Measurements from ENCODE around the gene SCP2D1. TPM values are rescaled to one million over a fixed set of nuclear protein-coding genes. Genes with fewer than 3 reads are reported as not detected.

The SCP2D1 gene
- total RNA-seq, 2 experiments from 2014 or later: not detected

DNA sequence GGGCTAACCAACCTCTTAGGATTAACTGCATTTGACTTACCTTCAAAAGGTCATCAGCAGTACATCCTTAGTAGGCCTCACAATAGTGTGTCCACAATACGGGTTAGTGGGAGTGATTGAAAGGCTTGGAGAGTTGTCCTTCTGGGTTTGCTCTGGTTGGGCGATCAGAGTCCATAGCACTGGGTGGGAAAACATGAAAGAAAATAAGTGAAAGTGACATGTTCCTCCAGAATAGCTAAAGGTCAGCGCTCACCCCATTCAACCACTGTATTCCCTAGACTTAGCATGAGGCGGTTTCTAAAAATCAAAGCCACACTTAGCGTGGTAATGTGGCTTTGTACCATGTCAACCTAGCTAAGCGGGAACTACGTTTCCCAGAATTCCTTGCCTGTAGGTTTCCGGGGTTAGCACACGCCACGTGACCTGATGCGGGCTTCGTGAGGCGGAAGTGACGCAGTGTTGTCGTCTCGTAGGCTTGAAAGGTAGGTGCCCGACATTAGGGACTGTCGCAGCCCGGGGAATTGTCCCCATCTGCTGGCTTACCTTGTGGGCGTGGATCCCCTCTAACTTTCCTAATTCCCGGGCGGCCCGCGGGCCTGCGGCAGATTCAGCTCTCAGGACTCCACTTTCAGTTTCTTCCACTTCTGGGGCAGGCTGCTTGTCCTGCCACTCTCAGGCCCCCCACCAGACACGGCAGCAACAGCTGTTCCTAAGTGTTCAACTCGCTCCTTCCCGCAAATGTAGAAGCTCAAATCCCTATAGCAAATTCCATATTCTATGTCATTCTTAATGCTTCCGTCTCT is 19.8 kb upstream of the SCP2D1 start:
- CTCF ChIA-PET: interaction anchor here (0.6 kb wide), 1 partner anchor 43 kb away, joined by 3 read pairs; no protein-coding TSS in a partner anchor
- H3K27ac Mint-ChIP-seq: peak overlapping the region; percentile 94
- peaks cover 6% of the 10 kb centered on the region for H3K9me3 Mint-ChIP-seq
- peak overlapping the region; percentile 91 for H3K4me3 Mint-ChIP-seq
- peaks cover 12% of the 10 kb centered on the region for H3K4me1 Mint-ChIP-seq (ENCODE audit: low read depth)
- intact Hi-C loops (cut with micrococcal nuclease): loop anchor here (1.0 to 5.0 kb wide), 7 partner anchors 162 to 506 kb away; partner anchors contain the start of genes DTD1, DZANK1, POLR3F and SEC23B
- peaks cover 6% of the 10 kb centered on the region for H3K36me3 Mint-ChIP-seq (ENCODE audit: low read depth)
- peaks cover 8% of the 10 kb centered on the region for H3K27me3 Mint-ChIP-seq (ENCODE audit: low read depth)
- peak; percentile 93 for DNase-seq

DNA sequence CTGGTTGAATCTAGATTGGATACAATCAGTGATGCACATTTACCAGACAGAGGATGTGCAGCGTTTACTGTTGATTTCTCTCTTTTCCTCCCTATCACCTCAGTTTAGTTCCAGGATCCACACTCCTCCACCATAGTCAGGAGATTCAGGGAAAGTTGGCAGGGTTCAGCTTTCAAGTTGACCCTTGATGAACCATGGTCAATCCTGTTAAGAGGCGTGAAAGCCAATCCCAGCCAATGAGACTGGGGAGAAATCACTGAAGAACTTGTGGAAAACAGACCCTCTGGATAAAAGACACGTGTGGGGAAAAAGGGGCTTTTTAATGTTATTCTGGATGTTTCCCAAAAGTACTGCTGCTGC is 19.2 kb upstream of the SCP2D1 start:
- H3K27ac Mint-ChIP-seq: peak overlapping the region; percentile 94
- peak overlapping the region; percentile 91 for H3K4me3 Mint-ChIP-seq
- peaks cover 6% of the 10 kb centered on the region for H3K36me3 Mint-ChIP-seq (ENCODE audit: low read depth)
- no peak for DNase-seq
- CTCF ChIA-PET: no interaction called here
- peaks cover 6% of the 10 kb centered on the region for H3K9me3 Mint-ChIP-seq
- intact Hi-C loops (cut with micrococcal nuclease): loop anchor here (1.0 to 5.0 kb wide), 7 partner anchors 162 to 506 kb away; partner anchors contain the start of genes DTD1, DZANK1, POLR3F and SEC23B
- peaks cover 8% of the 10 kb centered on the region for H3K27me3 Mint-ChIP-seq (ENCODE audit: low read depth)
- H3K4me1 Mint-ChIP-seq (ENCODE audit: low read depth): peaks cover 12% of the 10 kb centered on the region

DNA sequence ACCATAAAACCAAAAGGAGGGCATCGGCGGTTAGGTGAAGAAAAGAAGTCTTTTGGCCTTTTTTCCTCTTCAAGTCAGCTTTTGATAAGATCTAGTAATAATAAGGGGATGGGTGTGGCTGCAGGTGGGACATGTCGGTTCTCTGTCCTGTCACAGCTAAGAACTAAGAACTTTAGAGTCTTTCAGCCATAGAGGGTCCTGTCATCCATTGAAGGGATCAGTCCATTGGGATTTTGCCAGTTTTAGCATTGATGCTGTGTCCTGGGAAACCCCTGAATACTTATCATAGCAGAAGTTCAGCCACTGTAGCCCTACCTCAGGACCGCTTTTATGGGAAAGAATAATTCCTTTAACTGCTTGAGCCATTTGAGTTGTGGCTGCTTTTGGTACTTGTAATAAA is 18.2 kb upstream of the SCP2D1 start:
- CTCF ChIA-PET: no interaction called here
- DNase-seq: no peak
- Mint-ChIP-seq H3K36me3 (ENCODE audit: low read depth) (peaks cover 6% of the 10 kb centered on the region), H3K27ac (no peak overlapping the region), H3K4me3 (no peak overlapping the region), H3K9me3 (peaks cover 6% of the 10 kb centered on the region), H3K27me3 (ENCODE audit: low read depth) (peaks cover 3% of the 10 kb centered on the region), H3K4me1 (ENCODE audit: low read depth) (peaks cover 12% of the 10 kb centered on the region)
- intact Hi-C loops (cut with micrococcal nuclease): no loop called here

DNA sequence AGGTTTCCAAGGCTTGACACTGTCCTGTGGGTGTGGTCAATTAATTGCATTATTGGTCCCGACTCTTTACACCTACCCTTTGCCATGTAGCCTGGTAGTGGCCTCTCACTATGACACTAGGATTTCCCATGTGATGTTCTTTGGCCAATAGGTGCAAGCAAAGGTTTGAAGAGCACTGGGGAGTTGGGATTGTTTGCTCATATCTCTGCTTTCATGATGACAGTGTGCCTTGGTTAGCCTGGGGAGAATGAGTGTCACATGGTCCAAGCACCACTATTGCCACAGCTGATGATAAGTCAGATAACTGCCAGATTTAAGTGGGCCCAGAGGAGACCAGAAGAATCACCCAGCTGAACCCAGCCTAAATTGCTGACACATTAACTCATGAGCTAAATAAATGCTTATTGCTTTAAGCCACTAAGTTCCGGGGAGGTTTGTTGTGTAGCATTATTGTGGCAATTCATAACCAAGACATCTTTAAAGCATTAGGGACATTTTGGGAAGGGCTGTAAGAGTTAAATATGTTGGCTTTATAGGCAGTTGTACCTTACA is 17.2 kb upstream of the SCP2D1 start:
- CTCF ChIA-PET: no interaction called here
- intact Hi-C loops (cut with micrococcal nuclease): no loop called here
- Mint-ChIP-seq H3K27me3 (ENCODE audit: low read depth) (peaks cover 3% of the 10 kb centered on the region), H3K9me3 (peaks cover 6% of the 10 kb centered on the region), H3K27ac (no peak overlapping the region), H3K4me3 (no peak overlapping the region), H3K4me1 (ENCODE audit: low read depth) (peaks cover 12% of the 10 kb centered on the region), H3K36me3 (ENCODE audit: low read depth) (peaks cover 6% of the 10 kb centered on the region)
- DNase-seq: no peak

DNA sequence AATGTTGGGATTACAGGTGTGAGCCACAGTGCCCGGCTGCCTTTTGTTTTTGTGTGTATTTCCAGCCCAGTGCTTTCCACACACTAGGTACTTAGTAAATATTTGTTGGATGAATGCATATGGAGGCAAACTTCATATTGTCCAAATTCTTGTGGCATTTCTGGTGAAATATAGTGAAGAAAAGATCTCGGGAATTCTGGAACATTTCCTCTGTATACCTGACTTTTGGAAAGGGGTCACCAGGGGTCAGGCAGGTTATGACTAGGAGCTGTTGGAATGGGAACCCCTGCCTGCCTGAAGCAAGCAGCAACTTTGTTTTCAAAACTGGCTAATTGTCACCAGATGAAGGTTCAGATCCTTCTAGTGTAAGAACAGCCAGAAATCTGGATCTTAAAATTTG is 12.1 kb upstream of the SCP2D1 start:
- Mint-ChIP-seq H3K27me3 (ENCODE audit: low read depth) (no peaks in the 10 kb centered on the region), H3K4me3 (no peak overlapping the region), H3K36me3 (ENCODE audit: low read depth) (peaks cover under 1% of the 10 kb centered on the region), H3K27ac (no peak overlapping the region), H3K9me3 (peaks cover under 1% of the 10 kb centered on the region), H3K4me1 (ENCODE audit: low read depth) (peaks cover 15% of the 10 kb centered on the region)
- intact Hi-C loops (cut with micrococcal nuclease): no loop called here
- no peak for DNase-seq
- CTCF ChIA-PET: interaction anchor here (1.1 kb wide), 1 partner anchor 1435 kb away, joined by 3 read pairs; no protein-coding TSS in a partner anchor

DNA sequence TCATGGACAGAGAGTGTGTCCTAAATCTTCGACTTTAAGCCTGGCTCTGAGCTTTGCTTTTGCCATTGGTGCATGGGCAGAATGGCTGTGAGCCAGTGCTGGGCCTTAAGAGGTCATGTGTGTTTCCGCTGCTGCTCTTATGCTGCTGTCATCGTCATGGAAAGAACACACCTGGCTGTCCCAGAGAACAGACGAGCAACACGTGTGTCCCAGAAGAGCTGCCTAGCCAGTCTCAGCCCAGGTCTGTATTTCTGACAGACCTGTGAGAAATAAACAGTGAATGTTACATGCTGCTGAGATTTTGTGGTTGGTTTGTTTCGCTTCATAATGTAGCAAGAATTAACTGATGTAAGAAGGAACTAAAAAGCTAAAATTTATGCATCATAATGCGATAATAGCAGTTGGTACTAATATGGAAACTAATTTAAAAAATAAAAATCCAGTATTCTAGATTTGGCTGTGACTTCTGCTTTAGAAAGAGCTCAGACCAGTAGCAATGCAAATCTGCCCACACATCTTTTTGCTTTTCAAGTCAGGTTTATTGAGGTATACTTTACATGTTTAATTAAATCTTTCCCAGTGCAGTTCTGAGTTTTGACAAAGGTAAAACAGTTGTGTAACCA is 11.5 kb upstream of the SCP2D1 start:
- Mint-ChIP-seq H3K4me1 (ENCODE audit: low read depth) (peaks cover 17% of the 10 kb centered on the region), H3K4me3 (no peak overlapping the region), H3K27me3 (ENCODE audit: low read depth) (no peaks in the 10 kb centered on the region), H3K36me3 (ENCODE audit: low read depth) (no peaks in the 10 kb centered on the region), H3K9me3 (no peaks in the 10 kb centered on the region), H3K27ac (no peak overlapping the region)
- DNase-seq: no peak
- intact Hi-C loops (cut with micrococcal nuclease): no loop called here
- CTCF ChIA-PET: interaction anchor here (1.1 kb wide), 1 partner anchor 1435 kb away, joined by 3 read pairs; no protein-coding TSS in a partner anchor

DNA sequence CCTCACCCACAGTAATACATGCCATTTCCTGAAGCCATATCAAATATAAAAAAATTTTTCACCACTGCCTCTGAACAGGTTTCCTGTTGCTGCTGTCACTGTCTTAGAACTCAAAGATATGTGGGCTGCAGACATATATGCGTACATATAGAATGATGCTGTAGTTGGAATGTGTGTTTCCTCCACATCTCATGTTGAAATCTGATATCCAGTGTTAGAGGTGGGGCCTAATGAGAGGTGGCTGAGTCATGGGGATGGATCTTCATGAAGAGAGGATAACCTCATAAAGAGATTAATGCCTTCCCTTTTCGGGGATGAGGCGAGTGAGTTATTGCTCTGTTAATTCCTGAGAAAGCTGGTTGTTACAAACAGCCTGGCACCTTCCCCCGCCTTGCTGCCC is 7.7 kb upstream of the SCP2D1 start:
- no peak overlapping the region for H3K27ac Mint-ChIP-seq
- H3K4me3 Mint-ChIP-seq: no peak overlapping the region
- CTCF ChIA-PET: no interaction called here
- intact Hi-C loops (cut with micrococcal nuclease): loop anchor here (2.0 kb wide), 1 partner anchor 393 kb away; no protein-coding TSS in a partner anchor
- H3K27me3 Mint-ChIP-seq (ENCODE audit: low read depth): no peaks in the 10 kb centered on the region
- no peaks in the 10 kb centered on the region for H3K36me3 Mint-ChIP-seq (ENCODE audit: low read depth)
- peaks cover 17% of the 10 kb centered on the region for H3K4me1 Mint-ChIP-seq (ENCODE audit: low read depth)
- no peak for DNase-seq
- H3K9me3 Mint-ChIP-seq: no peaks in the 10 kb centered on the region

DNA sequence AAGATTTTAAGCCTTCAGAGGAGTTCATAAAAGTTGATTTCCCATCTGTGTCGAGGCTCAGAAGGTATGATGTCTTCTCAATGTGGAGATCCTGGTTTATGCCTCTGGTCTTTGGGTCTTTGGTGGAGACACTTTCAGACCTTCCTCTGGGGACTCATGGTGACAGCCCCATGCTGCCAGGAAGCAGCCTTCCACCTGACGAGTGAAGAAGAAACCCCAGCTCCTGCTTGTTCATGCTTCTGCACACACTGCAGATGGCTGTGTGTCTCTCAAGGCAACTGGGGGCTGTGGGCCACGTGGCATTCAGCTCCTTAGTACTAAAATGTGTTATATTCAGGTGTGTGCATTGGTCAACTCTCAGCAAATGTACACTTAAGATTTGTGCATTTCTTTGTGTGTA is 4.9 kb upstream of the SCP2D1 start:
- no peak overlapping the region for H3K4me3 Mint-ChIP-seq
- no peaks in the 10 kb centered on the region for H3K36me3 Mint-ChIP-seq (ENCODE audit: low read depth)
- no peak for DNase-seq
- no peaks in the 10 kb centered on the region for H3K9me3 Mint-ChIP-seq
- intact Hi-C loops (cut with micrococcal nuclease): no loop called here
- H3K27me3 Mint-ChIP-seq (ENCODE audit: low read depth): no peaks in the 10 kb centered on the region
- peaks cover 17% of the 10 kb centered on the region for H3K4me1 Mint-ChIP-seq (ENCODE audit: low read depth)
- no peak overlapping the region for H3K27ac Mint-ChIP-seq
- CTCF ChIA-PET: no interaction called here

DNA sequence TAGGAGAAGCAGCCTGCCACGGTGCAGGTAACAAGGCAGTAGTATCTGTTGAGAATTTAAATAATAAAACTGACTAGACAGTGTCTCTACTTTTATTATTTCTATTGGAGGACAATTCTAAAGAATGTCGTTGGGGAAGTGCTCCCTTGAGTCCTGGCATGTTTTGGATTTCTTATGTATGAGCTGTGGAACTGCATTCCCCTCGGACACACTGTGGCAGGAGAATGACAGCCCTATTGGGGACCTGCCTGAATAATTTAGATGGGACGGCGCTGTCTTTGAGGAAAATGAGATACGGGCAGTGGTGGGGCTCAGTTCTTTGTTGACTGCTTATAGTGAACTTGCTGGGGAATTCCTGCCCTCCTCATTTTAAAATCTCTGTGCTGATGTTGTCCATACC is 2.4 kb upstream of the SCP2D1 start:
- Mint-ChIP-seq H3K27ac (no peak overlapping the region), H3K36me3 (ENCODE audit: low read depth) (no peaks in the 10 kb centered on the region), H3K27me3 (ENCODE audit: low read depth) (no peaks in the 10 kb centered on the region), H3K4me3 (no peak overlapping the region), H3K4me1 (ENCODE audit: low read depth) (peaks cover 3% of the 10 kb centered on the region), H3K9me3 (no peaks in the 10 kb centered on the region)
- no peak for DNase-seq
- intact Hi-C loops (cut with micrococcal nuclease): no loop called here
- CTCF ChIA-PET: no interaction called here

DNA sequence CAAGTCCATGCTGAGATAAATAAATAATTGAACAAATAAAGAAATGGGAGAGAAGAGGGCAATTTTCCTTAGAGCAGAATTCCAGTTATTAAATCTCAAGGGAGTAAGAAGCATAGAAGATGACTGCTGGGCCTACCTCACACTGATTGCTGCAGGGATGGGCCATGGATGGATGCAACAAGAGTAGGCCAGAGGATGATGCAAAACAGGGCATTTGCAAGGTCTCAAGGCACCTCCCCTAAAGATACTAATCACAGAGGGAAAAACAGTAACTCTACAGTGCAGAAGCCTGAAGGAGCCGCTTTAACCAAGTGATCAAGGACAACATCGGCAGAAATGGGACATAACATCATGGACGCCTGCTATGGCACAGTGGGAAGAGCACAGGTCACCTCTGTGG is 1.7 kb upstream of the SCP2D1 start:
- intact Hi-C loops (cut with micrococcal nuclease): no loop called here
- no peak overlapping the region for H3K4me3 Mint-ChIP-seq
- H3K27me3 Mint-ChIP-seq (ENCODE audit: low read depth): no peaks in the 10 kb centered on the region
- no peaks in the 10 kb centered on the region for H3K9me3 Mint-ChIP-seq
- H3K36me3 Mint-ChIP-seq (ENCODE audit: low read depth): no peaks in the 10 kb centered on the region
- no peak overlapping the region for H3K27ac Mint-ChIP-seq
- no peak for DNase-seq
- no peaks in the 10 kb centered on the region for H3K4me1 Mint-ChIP-seq (ENCODE audit: low read depth)
- CTCF ChIA-PET: interaction anchor here (0.8 kb wide), 1 partner anchor 61 kb away, joined by 3 read pairs; no protein-coding TSS in a partner anchor

DNA sequence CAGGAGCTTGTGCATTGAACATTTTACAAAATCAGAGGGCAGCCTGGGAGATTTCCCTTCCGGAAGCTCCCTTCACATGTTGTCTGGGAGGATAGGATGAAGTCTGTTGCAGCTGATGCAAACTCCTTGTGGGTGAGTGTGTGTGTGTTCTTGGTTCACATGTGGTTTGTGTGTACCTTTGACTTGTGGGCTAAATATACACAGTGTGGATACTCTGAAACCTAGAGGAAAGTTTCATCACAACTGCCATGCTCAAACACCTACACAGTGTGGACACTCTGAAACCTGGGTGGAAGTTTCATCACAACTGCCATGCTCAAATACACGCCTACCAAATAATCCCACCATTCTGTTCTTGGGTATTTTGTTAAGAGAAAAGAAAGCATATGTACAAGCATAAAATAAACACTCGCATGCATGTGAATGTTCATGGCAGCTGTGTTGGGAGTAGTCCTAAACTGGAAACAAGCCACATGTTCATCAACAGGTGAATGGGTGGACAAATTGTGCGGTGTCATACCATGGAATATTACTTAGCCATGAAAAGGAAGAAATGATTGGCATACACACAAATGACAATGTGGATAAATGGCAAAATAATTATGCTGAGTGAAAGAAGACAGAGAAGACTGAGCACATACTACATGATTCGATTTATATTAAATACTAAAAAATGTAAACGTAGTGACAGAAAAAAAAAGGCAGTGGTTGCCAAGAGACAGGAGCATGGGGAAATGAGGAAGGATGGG is 1.8 kb downstream of the SCP2D1 start:
- CTCF ChIA-PET: no interaction called here
- no peaks in the 10 kb centered on the region for H3K4me1 Mint-ChIP-seq (ENCODE audit: low read depth)
- no peaks in the 10 kb centered on the region for H3K36me3 Mint-ChIP-seq (ENCODE audit: low read depth)
- no peak for DNase-seq
- no peaks in the 10 kb centered on the region for H3K9me3 Mint-ChIP-seq
- no peak overlapping the region for H3K27ac Mint-ChIP-seq
- no peak overlapping the region for H3K4me3 Mint-ChIP-seq
- intact Hi-C loops (cut with micrococcal nuclease): no loop called here
- H3K27me3 Mint-ChIP-seq (ENCODE audit: low read depth): no peaks in the 10 kb centered on the region

DNA sequence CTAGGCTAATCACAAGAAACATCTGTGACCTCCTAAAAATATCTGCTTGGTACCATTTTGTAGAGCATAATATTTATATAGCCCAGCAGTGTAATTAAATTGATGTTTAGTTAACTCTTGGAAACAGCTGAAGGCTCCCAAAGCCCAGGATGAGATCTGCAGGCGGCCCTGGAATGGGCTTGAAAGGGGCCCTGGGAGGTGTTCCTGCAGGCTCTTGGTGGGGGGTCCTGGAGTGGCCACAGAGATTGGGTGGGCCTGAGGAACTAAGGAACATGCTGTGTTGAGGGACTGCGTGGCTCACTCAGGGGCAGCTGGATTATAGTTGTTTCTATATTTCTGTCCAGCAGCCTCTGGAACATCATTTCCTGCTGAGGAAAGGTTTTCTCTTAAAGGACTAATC is 9.2 kb downstream of the SCP2D1 start:
- H3K27me3 Mint-ChIP-seq (ENCODE audit: low read depth): no peaks in the 10 kb centered on the region

More for the DNA sequence above, 9.2 kb downstream of the SCP2D1 start:
- Mint-ChIP-seq H3K27ac (no peak overlapping the region), H3K4me1 (ENCODE audit: low read depth) (no peaks in the 10 kb centered on the region), H3K4me3 (no peak overlapping the region), H3K9me3 (no peaks in the 10 kb centered on the region), H3K36me3 (ENCODE audit: low read depth) (no peaks in the 10 kb centered on the region)
- CTCF ChIA-PET: no interaction called here
- intact Hi-C loops (cut with micrococcal nuclease): no loop called here
- DNase-seq: no peak
